HepG2 (cell line): ENCODE measurements around the gene CNTROB. TPM values are rescaled to one million over a fixed set of nuclear protein-coding genes. Genes with fewer than 3 reads are reported as not detected.

ENCODE experiments used
- ATAC-seq: fragments of 200-7000 bp; cut with Tn5 transposase; 3 replicates; pipeline ENCODE4 v1.9.1; 2020; ENCODE audit warnings: mild to moderate bottlenecking, moderate library complexity
- BruUV-seq: library from RNA; stranded (reverse); fragments of 400-500 nt; replicated peaks from 2 replicates; lab custom pipeline; 2021; lab: Mats Ljungman, UMichigan
- CTCF ChIA-PET: fragments of 300-600 bp; formaldehyde crosslinking; extraction: SDS; loops from one replicate; lab custom pipeline; 2021; ENCODE audit warnings: low total read pairs, inconsistent platforms, low intra/inter-chr PET ratio; lab: Yijun Ruan, JAX
- POLR2A ChIA-PET: fragments of 350-600 bp; sonication (Branson Sonifier 250); formaldehyde crosslinking; loops from one replicate; lab custom pipeline; 2020; ENCODE audit warnings: antibody characterized with exemption, inconsistent platforms; lab: Yijun Ruan, JAX
- DNase-seq: peaks from one replicate; pipeline ENCODE4 v3.0.0-alpha.2; 2015; ENCODE audit warnings: low spot score
- FAIRE-seq: peaks from 3 replicates; lab custom pipeline; 2011; peaks lifted over from hg19 to GRCh38; lab: Jason Lieb, UNC
- H2AFZ ChIP-seq: one replicate; pipeline ENCODE4 v1.6.1; 2011; ENCODE audit warnings: low read length, inconsistent platforms
- H3K27ac ChIP-seq: fragments of 300-600 bp; 3 replicates; pipeline ENCODE4 v1.8.0; 2011; ENCODE audit warnings: mixed run types, mild to moderate bottlenecking, mixed read lengths, low read length, inconsistent platforms; ENCODE audit not compliant: insufficient read depth; ENCODE audit errors: extremely low read length
- H3K27me3 ChIP-seq, 2 experiments: fragments of 200-600 bp in 1 of 2; 2 replicates in 1 of 2; 3 replicates in 1 of 2; pipeline versions ENCODE4 v1.6.0 to v1.8.0; 2011; ENCODE audit warnings: low read length in 2 of 2, mild to moderate bottlenecking in 2 of 2, moderate library complexity in 2 of 2, inconsistent platforms in 1 of 2; ENCODE audit not compliant: insufficient read depth in 2 of 2, control insufficient read depth in 1 of 2
- H3K36me3 ChIP-seq, 2 experiments: fragments of 200-600 bp in 1 of 2; replicated peaks in 1 of 2; 2 replicates in 1 of 2; 3 replicates in 1 of 2; pipeline versions ENCODE4 v1.5.1 to v1.8.0; 2011; ENCODE audit warnings: low read length in 2 of 2, inconsistent platforms in 1 of 2; ENCODE audit not compliant: insufficient read depth in 2 of 2, control insufficient read depth in 1 of 2
- H3K4me1 ChIP-seq: 2 replicates; pipeline ENCODE4 v1.5.1; 2012; ENCODE audit warnings: low read length, inconsistent platforms; ENCODE audit not compliant: insufficient read depth
- H3K4me2 ChIP-seq: 2 replicates; pipeline ENCODE4 v1.6.0; 2011; ENCODE audit warnings: low read depth, low read length, inconsistent platforms
- H3K4me3 ChIP-seq, 3 experiments: fragments of 200-600 bp in 1 of 3; sonication (generic), shearing (Covaris generic) in 1 of 3; replicated peaks in 1 of 3; 2 replicates each; pipeline ENCODE4 v1.5.1; 2011 to 2016; ENCODE audit warnings: low read length in 3 of 3, inconsistent platforms in 2 of 3, low read depth in 2 of 3, mild to moderate bottlenecking in 2 of 3, control low read depth in 1 of 3, mixed read lengths in 1 of 3; ENCODE audit not compliant: insufficient read depth in 1 of 3
- H3K79me2 ChIP-seq: one replicate; pipeline ENCODE4 v1.6.1; 2011; ENCODE audit warnings: low read length, inconsistent platforms; ENCODE audit not compliant: insufficient read depth
- H3K9ac ChIP-seq: 2 replicates; pipeline ENCODE4 v1.6.0; 2011; ENCODE audit warnings: mild to moderate bottlenecking, low read depth, low read length, inconsistent platforms; ENCODE audit not compliant: insufficient read depth
- H3K9me3 ChIP-seq: 2 replicates; pipeline ENCODE4 v1.5.1; 2012; ENCODE audit warnings: mild to moderate bottlenecking, low read length
- H4K20me1 ChIP-seq: 2 replicates; pipeline ENCODE4 v1.6.0; 2011; ENCODE audit warnings: inconsistent platforms, mild to moderate bottlenecking, low read length, moderate library complexity; ENCODE audit not compliant: insufficient read depth
- MNT ChIP-seq: fragments of 450-650 bp; IDR thresholded peaks from 2 replicates; pipeline ENCODE4 v1.6.1; 2016
- SIX4 ChIP-seq: sonication (generic); formaldehyde crosslinking; IDR thresholded peaks from 2 replicates; pipeline ENCODE4 v1.4.0; 2020; ENCODE audit warnings: missing genetic modification reagents
- ZBTB40 ChIP-seq, 2 experiments: fragments of 450-650 bp in 1 of 2; sonication (generic) in 1 of 2; formaldehyde crosslinking in 1 of 2; IDR thresholded peaks; 2 replicates each; pipeline versions ENCODE4 v1.6.1 to v1.8.0; 2016 to 2022; ENCODE audit warnings: antibody characterized with exemption in 1 of 2, mild to moderate bottlenecking in 1 of 2, missing genetic modification reagents in 1 of 2
- ZNF350 ChIP-seq: sonication (generic); formaldehyde crosslinking; IDR thresholded peaks from 2 replicates; pipeline ENCODE4 v1.4.0; 2020; ENCODE audit warnings: mild to moderate bottlenecking, low read depth, missing genetic modification reagents, borderline replicate concordance
- ZNF652 ChIP-seq: IDR thresholded peaks from 2 replicates; pipeline ENCODE4 v1.6.1; 2016; ENCODE audit warnings: low read depth, borderline replicate concordance
- ZNF772 ChIP-seq: sonication (generic); formaldehyde crosslinking; IDR thresholded peaks from 2 replicates; pipeline ENCODE4 v1.5.0; 2020; ENCODE audit warnings: mild to moderate bottlenecking, missing genetic modification reagents
- WGBS: methylation state at CpG from one replicate; pipeline ENCODE4 v1.1.6; 2017; ENCODE audit warnings: low lambda C conversion rate; 5-methylcytosine and 5-hydroxymethylcytosine counted together
- in situ Hi-C: cut with HindIII; loops from 2 replicates; pipeline ENCODE4 v1.10.0; 2017; ENCODE audit warnings: low pct_unique_long_range_greater_than_20kb; ENCODE audit not compliant: extremely low pct_ligation_motif_present
- intact Hi-C: fragments of 100-400 bp; cut with micrococcal nuclease; formaldehyde crosslinking; loops from one replicate; pipeline ENCODE4 v1.10.0; 2022; ENCODE audit not compliant: unreplicated experiment
- polyA plus RNA-seq, 8 experiments: library from polyadenylated mRNA; depleted of rRNA in 3 of 8; stranded (reverse) in 7 of 8; unstranded in 1 of 8; fragments of >200 nt; fragmentation: Illumina TruSeq in 4 of 8; extraction: Trizol in 4 of 8; gene quantifications; 2 replicates each; pipeline versions ENCODE4 v1.2.1 to v1.2.3, GENCODE V29; 2011 to 2016; ENCODE audit warnings: low read depth in 4 of 8, missing spikeins in 1 of 8, mixed read lengths in 1 of 8; ENCODE audit not compliant: insufficient read depth in 1 of 8
- total RNA-seq, 5 experiments: library from RNA; depleted of rRNA; stranded (reverse); fragments of >200 nt; fragmentation: Illumina TruSeq; extraction: Trizol; gene quantifications; 2 replicates each; pipeline ENCODE4 v1.2.3, GENCODE V29; 2016; ENCODE audit warnings: low read depth in 1 of 5

The CNTROB gene
- total and polyA plus RNA-seq, 2 of the 13 experiments (the other 11 are each of a cell fraction or from before 2014, with no cell fraction given), result 21.2 to 24.1 TPM

- FAIRE-seq (no peak), ATAC-seq (no peak), DNase-seq (no peak)
- CTCF ChIA-PET, result no interaction called here
- in situ Hi-C loops, result no loop called here
- H3K27ac ChIP-seq, result no peak overlapping the region
- no peaks in the 10 kb centered on the region for H3K79me2 ChIP-seq
- no peaks in the 10 kb centered on the region for H4K20me1 ChIP-seq
- H3K27me3 ChIP-seq, result no peaks in the 10 kb centered on the region
- POLR2A ChIA-PET, result no interaction called here
- H3K36me3 ChIP-seq, result peaks cover 0 to 2% of the 10 kb centered on the region in 2 experiments; a peak in 1 of 5 replicates
- H2AFZ ChIP-seq, result no peak overlapping the region
- peaks cover 22% of the 10 kb centered on the region for H3K4me1 ChIP-seq
- 81% methylated on average over 8 of the region's 9 CpGs for WGBS
- no peaks in the 10 kb centered on the region for H3K9me3 ChIP-seq
- TF ChIP-seq MNT (no peak), ZNF350 (CRISPR knock-in tag) (no peak)
- H3K4me2 ChIP-seq, result no peak overlapping the region
- BruUV-seq, result no TSS peak
- no peak overlapping the region for H3K9ac ChIP-seq
- no peak overlapping the region for H3K4me3 ChIP-seq
- intact Hi-C loops, result no loop called here
Measured at GRCh38 chr17:7894226-7894625, 37.8 kb upstream of the CNTROB start.

- Histone ChIP-seq H3K36me3 (peaks cover 0 to 2% of the 10 kb centered on the region in 2 experiments; a peak in 1 of 5 replicates), H4K20me1 (no peaks in the 10 kb centered on the region), H3K9me3 (no peaks in the 10 kb centered on the region), H2AFZ (no peak overlapping the region), H3K27ac (no peak overlapping the region), H3K9ac (no peak overlapping the region), H3K4me1 (peaks cover 15% of the 10 kb centered on the region), H3K27me3 (no peaks in the 10 kb centered on the region), H3K4me3 (no peak overlapping the region), H3K79me2 (no peaks in the 10 kb centered on the region), H3K4me2 (no peak overlapping the region)
- WGBS, result 84% methylated on average over 8 of the region's 8 CpGs
- ATAC-seq, result no peak
- DNase-seq, result no peak
- intact Hi-C loops, result no loop called here
- no peak for FAIRE-seq
- CTCF ChIA-PET, result no interaction called here
- POLR2A ChIA-PET, result no interaction called here
- in situ Hi-C loops, result loop anchor here (5.0 kb wide), 2 partner anchors 38 to 73 kb away; partner anchors contain the start of genes CYB5D1, NAA38 and TMEM88
- no TSS peak for BruUV-seq
- TF ChIP-seq ZNF652 (no peak), ZNF772 (CRISPR knock-in tag) (no peak), SIX4 (no peak), ZBTB40 (IDR thresholded peaks at IDR 0.05) (no peak), ZBTB40 (CRISPR knock-in tag; IDR thresholded peaks at IDR 0.05) (no peak)
Measured at GRCh38 chr17:7894866-7895265, 37.1 kb upstream of the CNTROB start.
